Keratinocyte (primary cell): ENCODE measurements around the gene P2RY12. TPM values are rescaled to one million over a fixed set of nuclear protein-coding genes. Genes with fewer than 3 reads are reported as not detected.

ENCODE experiments used
- DNase-seq: peaks from one replicate; pipeline ENCODE4 v3.0.0-alpha.2; 2011; ENCODE audit warnings: low read depth, missing footprints, low spot score
- FAIRE-seq: peaks from 2 replicates; lab custom pipeline; 2011; peaks lifted over from hg19 to GRCh38; lab: Jason Lieb, UNC
- H2AFZ ChIP-seq: 2 replicates; pipeline ENCODE4 v1.6.0; 2012; ENCODE audit warnings: low read length, control low read depth, inconsistent platforms; ENCODE audit not compliant: control insufficient read depth
- H3K27ac ChIP-seq: 2 replicates; pipeline ENCODE4 v1.5.1; 2011; ENCODE audit warnings: low read length; ENCODE audit not compliant: control insufficient read depth, insufficient read depth
- H3K27me3 ChIP-seq: 3 replicates; pipeline ENCODE4 v1.6.0; 2011; ENCODE audit warnings: low read length; ENCODE audit not compliant: control insufficient read depth, insufficient read depth; ENCODE audit errors: extremely low read depth
- H3K36me3 ChIP-seq, 2 experiments: 2 replicates in 1 of 2; 3 replicates in 1 of 2; pipeline ENCODE4 v1.5.1; 2011; ENCODE audit warnings: low read length in 2 of 2, mild to moderate bottlenecking in 1 of 2; ENCODE audit not compliant: control insufficient read depth in 2 of 2, insufficient read depth in 2 of 2; ENCODE audit errors: extremely low read depth in 1 of 2
- H3K4me1 ChIP-seq: 3 replicates; pipeline ENCODE4 v1.5.1; 2011; ENCODE audit warnings: low read length; ENCODE audit not compliant: control insufficient read depth, insufficient read depth; ENCODE audit errors: extremely low read depth
- H3K4me2 ChIP-seq: 3 replicates; pipeline ENCODE4 v1.6.0; 2011; ENCODE audit warnings: low read depth, low read length; ENCODE audit not compliant: control insufficient read depth, insufficient read depth; ENCODE audit errors: extremely low read depth
- H3K4me3 ChIP-seq, 3 experiments: fragments of 200-600 bp in 1 of 3; sonication (generic) in 1 of 3; 2 replicates in 2 of 3; 3 replicates in 1 of 3; pipeline ENCODE4 v1.5.1; 2011 to 2016; ENCODE audit warnings: low read length in 3 of 3, mild to moderate bottlenecking in 3 of 3, control low read depth in 2 of 3, inconsistent platforms in 1 of 3, low read depth in 1 of 3, mixed read lengths in 1 of 3, mixed run types in 1 of 3, moderate library complexity in 1 of 3; ENCODE audit not compliant: control insufficient read depth in 2 of 3, insufficient read depth in 2 of 3; ENCODE audit errors: extremely low read depth in 1 of 3
- H3K79me2 ChIP-seq: 2 replicates; pipeline ENCODE4 v1.6.0; 2012; ENCODE audit warnings: low read length; ENCODE audit not compliant: control insufficient read depth, insufficient read depth
- H3K9ac ChIP-seq: 3 replicates; pipeline ENCODE4 v1.6.0; 2011; ENCODE audit warnings: low read length; ENCODE audit not compliant: control insufficient read depth, insufficient read depth; ENCODE audit errors: extremely low read depth
- H3K9me1 ChIP-seq: 3 replicates; pipeline ENCODE4 v1.6.0; 2011; ENCODE audit warnings: low read length; ENCODE audit not compliant: control insufficient read depth, insufficient read depth; ENCODE audit errors: extremely low read depth
- H3K9me3 ChIP-seq: 2 replicates; pipeline ENCODE4 v1.5.1; 2012; ENCODE audit warnings: low read depth, low read length; ENCODE audit not compliant: control insufficient read depth
- H4K20me1 ChIP-seq: 3 replicates; pipeline ENCODE4 v1.6.0; 2011; ENCODE audit warnings: low read length; ENCODE audit not compliant: control insufficient read depth, insufficient read depth; ENCODE audit errors: extremely low read depth
- CTCF ChIP-seq, 3 experiments: IDR thresholded peaks in 1 of 3; conservative IDR thresholded peaks in 1 of 3; optimal IDR thresholded peaks in 1 of 3; 2 replicates in 2 of 3; 3 replicates in 1 of 3; pipeline versions ENCODE3 to v1.5.1; 2011; ENCODE audit warnings: low read length in 3 of 3, mild to moderate bottlenecking in 3 of 3, moderate library complexity in 2 of 3, control low read depth in 1 of 3, inconsistent platforms in 1 of 3; ENCODE audit not compliant: insufficient read depth in 2 of 3; ENCODE audit errors: extremely low read depth in 1 of 3
- EZH2 ChIP-seq: IDR thresholded peaks from one replicate; pipeline ENCODE4 v1.6.1; 2012; ENCODE audit warnings: inconsistent platforms, mild to moderate bottlenecking, low read length, moderate library complexity
- dilution Hi-C: fragments of 300-500 bp; cut with MboI; formaldehyde crosslinking; loops from one replicate; pipeline ENCODE4 v1.7.0; 2020; ENCODE audit warnings: low sequenced_read_pairs; ENCODE audit not compliant: extremely low pct_ligation_motif_present
- polyA plus RNA-seq, 5 experiments: library from polyadenylated mRNA; depleted of rRNA in 3 of 5; stranded (reverse) in 3 of 5; stranded (forward) in 1 of 5; unstranded in 1 of 5; fragments of >200 nt; gene quantifications; 1 replicate in 1 of 5; 2 replicates in 3 of 5; 3 replicates in 1 of 5; pipeline versions ENCODE4 v1.2.1 to v1.2.3, GENCODE V29; 2011 to 2012; ENCODE audit warnings: missing spikeins in 2 of 5, low read depth in 1 of 5, low replicate concordance in 1 of 5

The P2RY12 gene
- polyA plus RNA-seq, 1 donor (not counting 4 experiments of a cell fraction or from before 2014, with no cell fraction given): not detected

- H3K4me3 ChIP-seq: no peak overlapping the region
- no peaks in the 10 kb centered on the region for H3K79me2 ChIP-seq
- no peaks in the 10 kb centered on the region for H3K27me3 ChIP-seq
- FAIRE-seq (no peak), DNase-seq (no peak)
- H3K9me1 ChIP-seq: no peaks in the 10 kb centered on the region
- no peak overlapping the region for H3K9ac ChIP-seq
- TF ChIP-seq CTCF (optimal IDR thresholded peaks at IDR 0.05 in 1 of 3, IDR thresholded peaks at IDR 0.05 in 1 of 3, conservative IDR thresholded peaks at IDR 0.05 in 1 of 3; ENCODE audit: extremely low read depth in 1 of 3, insufficient read depth in 2 of 3, low read length in 3 of 3): peak in 2 of 3 experiments; percentile 6 to 25
- no peak for TF ChIP-seq EZH2
- dilution Hi-C loops: no loop called here
- no peak overlapping the region for H3K27ac ChIP-seq
- no peak overlapping the region for H2AFZ ChIP-seq
- H3K9me3 ChIP-seq: no peaks in the 10 kb centered on the region
- H3K4me1 ChIP-seq: no peaks in the 10 kb centered on the region
- no peaks in the 10 kb centered on the region for H4K20me1 ChIP-seq
- no peak overlapping the region for H3K4me2 ChIP-seq
- no peaks in the 10 kb centered on the region for H3K36me3 ChIP-seq
These were observed 37.4 kb upstream of the P2RY12 start for GRCh38 chr3:151421938-151422337.

DNA sequence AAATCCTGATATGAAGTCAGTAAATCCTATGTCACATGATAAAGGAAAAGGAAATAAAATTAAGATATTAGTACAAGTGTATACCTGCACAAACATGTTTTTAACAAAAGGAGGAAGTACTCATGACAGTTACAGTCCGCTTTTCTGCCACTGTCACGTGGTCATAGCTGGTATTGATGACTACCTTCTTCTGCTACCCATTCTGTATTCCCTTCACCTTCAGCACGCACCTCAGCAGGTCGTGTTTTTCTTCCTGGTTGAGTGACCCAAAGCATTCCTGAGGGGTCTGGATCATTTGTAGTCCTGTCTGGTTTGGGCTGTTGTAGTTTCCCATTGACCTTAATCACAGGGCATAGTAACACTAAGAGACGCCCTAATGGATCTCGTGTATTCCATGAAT, 35.3 kb upstream of the P2RY12 start:
- no peak overlapping the region for H3K4me2 ChIP-seq
- no peak overlapping the region for H3K4me3 ChIP-seq
- H3K27me3 ChIP-seq: no peaks in the 10 kb centered on the region
- H3K79me2 ChIP-seq: no peaks in the 10 kb centered on the region
- FAIRE-seq (no peak), DNase-seq (no peak)
- dilution Hi-C loops: no loop called here
- TF ChIP-seq EZH2: no peak
- TF ChIP-seq CTCF (optimal IDR thresholded peaks at IDR 0.05 in 1 of 3, IDR thresholded peaks at IDR 0.05 in 1 of 3, conservative IDR thresholded peaks at IDR 0.05 in 1 of 3; ENCODE audit: extremely low read depth in 1 of 3, insufficient read depth in 2 of 3, low read length in 3 of 3): no peak
- no peak overlapping the region for H2AFZ ChIP-seq
- H3K4me1 ChIP-seq: no peaks in the 10 kb centered on the region
- H3K27ac ChIP-seq: no peak overlapping the region
- no peak overlapping the region for H3K9ac ChIP-seq
- no peaks in the 10 kb centered on the region for H4K20me1 ChIP-seq
- no peaks in the 10 kb centered on the region for H3K9me3 ChIP-seq
- no peaks in the 10 kb centered on the region for H3K9me1 ChIP-seq
- no peaks in the 10 kb centered on the region for H3K36me3 ChIP-seq
